HL-60/S4 (cell line): ENCODE data around the gene ERBIN.

Experiments used
- in situ Hi-C: fragments of 300-500 bp; cut with MboI; formaldehyde crosslinking; loops from 2 replicates; pipeline ENCODE4 v1.14.3; 2022; ENCODE audit warnings: low sequenced_read_pairs

The ERBIN gene

GRCh38 chr5:66122379-66123034, 196.1 kb downstream of the ERBIN start:
- in situ Hi-C loops, result no loop called here

GRCh38 chr5:66129144-66129543, 202.8 kb downstream of the ERBIN start:
- in situ Hi-C loops, result no loop called here

GRCh38 chr5:66130493-66130892, 204.1 kb downstream of the ERBIN start:
- in situ Hi-C loops, result no loop called here
